Medulla oblongata (tissue), 1 donor: Measurements from ENCODE around the gene NCK2.
A peak's percentile ranks its signal among the peaks of the same experiment; 100 is the strongest.

Experiments
- DNase-seq: peaks from one replicate; pipeline ENCODE4 v3.0.0-alpha.2; 2015; ENCODE audit errors: extremely low spot score

The NCK2 gene

DNA sequence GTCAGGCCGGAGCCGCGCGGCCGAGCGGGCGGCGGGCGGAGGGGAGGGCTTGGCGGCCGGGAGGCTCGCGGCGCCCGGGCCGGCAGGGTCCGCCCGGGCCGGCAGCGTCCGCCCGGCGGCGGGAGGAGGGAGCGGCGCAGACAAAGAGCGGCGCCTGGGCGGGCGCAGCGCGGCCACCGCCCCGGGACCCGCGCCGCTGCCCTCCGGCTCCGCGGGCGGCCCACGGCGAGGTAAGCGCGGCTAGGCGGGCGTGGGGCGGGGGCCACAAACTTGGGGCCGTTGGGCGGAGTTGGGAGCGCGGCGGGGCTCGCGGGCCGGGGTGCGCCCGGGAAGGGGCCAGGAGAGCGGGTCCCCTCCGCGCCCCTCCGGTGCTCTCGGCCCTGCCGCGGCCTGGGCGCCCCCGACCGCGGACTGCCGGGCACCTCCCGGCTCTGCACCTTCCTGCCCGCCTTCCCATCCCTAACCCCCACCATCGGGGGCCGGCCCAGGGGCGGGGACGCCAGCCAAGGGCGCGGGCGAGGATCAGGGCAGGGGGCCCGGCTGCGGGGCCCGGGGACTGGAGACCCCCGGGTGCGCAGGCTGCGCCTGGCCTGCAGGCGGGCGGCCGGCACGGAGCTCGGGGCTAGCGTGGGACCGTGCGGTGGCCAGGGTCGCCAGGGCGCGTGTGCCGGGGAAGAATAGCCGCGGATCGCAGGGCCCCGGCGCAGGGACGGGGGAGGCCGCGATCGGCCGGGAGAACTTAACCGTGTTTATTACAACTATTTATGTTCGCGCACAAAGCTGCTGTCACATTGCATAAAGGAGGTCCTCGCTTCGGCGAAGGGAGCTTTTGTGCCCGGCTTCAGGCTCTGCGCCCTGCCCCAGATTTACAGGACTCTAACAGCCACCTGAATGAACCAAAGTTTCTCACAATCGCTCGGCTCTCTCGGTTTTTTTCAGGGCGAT lies at the start of gene NCK2:
TSS of gene NCK2 (plus strand) at position 4 of the 945 bp plus-strand sequence. CDS start 110,152 bp downstream, outside the sequence.
- DNase-seq: peak; percentile 23

DNA sequence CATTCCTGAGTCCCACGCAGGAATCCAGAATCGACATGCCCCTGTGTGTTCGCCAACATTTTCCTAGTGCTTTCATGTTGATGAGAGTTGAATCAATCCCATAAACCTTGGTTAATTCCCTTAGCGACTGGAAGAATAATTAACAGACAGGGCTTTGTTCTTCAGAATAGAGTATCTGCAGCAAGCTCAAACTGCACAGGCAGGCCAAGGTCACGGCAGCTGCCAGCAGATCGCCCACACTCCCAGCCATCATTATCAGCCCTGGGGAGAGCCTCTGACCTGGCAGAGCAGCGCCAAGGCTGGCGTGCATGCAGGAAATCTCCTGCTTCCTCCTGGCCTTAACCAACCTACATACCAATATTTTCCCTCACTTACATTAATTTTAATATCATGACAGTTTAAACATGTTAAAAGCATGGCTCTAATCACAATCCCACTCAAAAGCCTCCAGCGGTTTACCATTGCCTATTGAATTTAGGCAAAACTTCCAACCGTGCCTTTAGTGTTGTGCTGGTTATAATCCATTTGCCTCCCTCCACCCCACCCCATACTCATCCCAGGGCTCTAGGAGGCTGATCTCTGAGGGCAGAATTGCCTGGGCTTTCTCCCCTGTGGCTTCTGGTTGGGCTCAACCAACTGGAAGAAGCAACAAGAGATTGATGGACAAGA lies 46.8 kb upstream of the NCK2 start:
- peak; percentile 21 for DNase-seq

DNA sequence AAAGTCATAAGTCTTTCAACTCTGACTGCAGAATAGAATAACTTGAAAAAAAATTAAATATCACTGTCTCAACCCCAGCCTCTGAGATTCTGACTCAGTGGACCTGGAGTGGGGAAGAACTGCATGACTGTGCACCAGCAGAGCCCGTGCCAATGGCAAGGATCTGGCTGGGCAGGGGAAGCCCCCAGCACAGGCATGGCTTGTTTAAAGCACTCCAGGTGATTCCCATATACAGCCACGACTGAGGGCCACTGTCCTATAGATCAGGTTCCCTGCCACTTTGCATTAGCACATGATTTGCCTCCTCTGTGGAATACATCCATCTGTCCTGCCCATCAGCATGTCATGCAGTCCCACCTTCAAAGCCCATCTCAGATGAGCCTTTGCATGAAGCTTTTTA lies 45.9 kb upstream of the NCK2 start:
- no peak for DNase-seq

DNA sequence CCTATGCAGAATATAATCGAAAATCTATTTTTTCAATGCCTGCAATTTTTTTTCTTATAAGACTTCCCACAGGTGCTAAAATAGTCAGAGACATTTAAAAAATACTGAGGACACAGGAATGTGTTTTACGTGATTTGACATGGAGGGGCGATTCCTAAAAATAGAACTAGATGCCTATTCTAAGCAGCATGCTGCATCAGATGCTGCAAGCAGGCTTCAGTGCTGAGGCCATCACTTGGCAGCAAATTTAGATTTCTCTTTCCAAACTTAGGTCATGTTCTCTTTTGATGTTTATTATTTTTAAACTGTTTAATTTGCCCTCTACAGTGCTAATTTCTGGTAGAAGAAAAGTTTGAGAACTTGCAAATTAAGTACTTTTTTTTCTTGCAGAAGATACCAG lies 43.7 kb upstream of the NCK2 start:
- no peak for DNase-seq

DNA sequence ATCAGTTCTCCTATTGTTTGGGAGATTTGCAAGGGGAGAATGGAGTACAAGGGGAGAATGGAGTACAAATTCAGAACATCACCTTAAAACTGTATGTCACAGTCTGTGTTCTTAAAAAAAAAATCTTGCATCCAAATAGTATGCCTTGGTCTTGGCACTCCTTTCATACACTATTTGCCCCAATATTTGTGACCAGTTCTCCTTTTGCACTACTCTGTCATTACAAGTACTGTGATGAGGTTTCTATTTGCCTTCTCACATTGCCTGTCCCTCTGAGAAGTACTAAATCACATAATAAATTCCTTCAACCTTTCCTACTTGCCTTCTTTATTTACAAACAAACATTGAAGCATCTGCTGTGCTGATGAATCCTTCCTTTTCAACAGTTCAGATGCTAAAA lies 36.0 kb upstream of the NCK2 start:
- DNase-seq: no peak

DNA sequence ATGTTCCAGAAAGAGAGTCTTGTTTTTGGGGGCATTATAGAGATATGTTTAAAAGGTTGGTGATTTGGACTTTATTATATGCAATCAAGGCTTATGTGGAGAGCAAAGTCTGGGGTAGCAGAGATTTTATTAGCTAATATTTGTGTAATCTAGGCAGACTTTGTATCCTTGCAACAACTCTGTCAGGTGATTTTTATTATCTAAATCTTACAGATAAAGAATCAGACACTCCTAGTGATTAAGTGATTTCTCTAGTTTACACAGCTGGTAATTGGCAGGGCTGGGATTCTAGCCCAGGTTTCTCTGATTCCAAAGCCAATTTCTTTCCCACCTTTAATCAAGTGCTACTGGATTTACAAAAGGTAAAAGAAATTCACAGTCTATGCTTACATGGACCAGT lies 33.3 kb upstream of the NCK2 start:
- DNase-seq: no peak

DNA sequence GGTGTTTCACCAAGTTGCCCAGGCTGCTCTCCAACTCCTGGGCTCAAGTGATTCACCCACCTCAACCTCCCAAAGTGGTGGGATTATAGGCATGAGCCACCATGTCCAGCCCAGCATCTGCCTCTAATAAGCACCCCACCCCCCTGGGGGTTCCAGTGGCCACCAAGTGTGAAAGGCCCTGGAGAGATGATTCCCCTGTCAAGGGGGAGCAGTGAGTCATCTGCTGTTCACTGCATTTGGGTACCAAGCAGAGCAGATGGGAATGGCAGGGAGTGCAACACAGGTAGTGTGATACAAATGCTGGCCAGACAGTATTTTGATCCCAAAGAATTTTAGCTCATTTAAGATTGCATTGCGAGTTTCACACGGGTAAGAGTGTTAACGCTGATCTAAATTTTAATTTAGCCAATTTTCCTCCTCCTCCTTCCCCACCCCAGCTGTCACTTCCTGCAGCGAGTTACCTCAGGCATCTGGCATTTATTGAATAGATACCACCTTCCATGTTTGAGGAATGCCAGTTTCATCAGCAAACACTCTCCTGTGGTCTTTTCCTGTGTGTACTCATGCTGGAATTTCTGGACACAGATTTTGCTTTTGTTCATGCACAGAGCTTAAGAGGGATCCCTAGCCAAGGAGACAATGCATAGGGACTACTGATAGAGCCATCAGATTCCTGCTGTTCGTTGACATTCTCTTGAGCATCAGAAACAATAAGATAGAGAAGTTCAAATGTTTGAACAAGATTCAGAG lies 32.4 kb upstream of the NCK2 start:
- DNase-seq: no peak

DNA sequence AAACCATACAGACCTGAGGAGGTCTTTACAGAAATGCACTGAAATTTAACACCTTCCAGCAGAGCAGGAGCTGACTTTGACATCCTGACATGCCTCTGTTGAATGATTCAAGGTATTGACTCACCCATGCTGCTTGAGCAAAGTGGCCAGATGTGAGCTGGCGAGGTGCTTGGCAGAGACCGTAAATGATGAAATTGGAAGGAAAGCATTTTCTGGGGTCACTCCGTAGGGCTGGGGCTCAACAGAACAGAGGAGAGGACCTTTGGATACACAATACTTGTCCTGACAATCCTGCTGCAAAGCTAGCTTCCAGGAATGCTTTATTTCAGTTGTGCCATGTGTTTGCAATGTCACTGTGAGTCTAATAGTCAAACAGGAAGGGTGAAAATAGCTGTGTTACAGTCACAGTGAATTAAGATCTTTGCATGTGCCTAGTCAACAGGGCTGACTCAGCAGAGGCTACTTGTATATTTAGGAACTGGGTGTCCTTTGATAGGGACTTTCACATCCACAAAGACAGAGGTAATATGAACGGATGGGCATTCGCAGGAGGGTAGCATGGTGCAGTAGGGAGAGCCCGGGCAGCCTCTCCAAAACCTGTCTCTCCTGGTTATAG lies 31.6 kb upstream of the NCK2 start:
- DNase-seq: peak; percentile 64

DNA sequence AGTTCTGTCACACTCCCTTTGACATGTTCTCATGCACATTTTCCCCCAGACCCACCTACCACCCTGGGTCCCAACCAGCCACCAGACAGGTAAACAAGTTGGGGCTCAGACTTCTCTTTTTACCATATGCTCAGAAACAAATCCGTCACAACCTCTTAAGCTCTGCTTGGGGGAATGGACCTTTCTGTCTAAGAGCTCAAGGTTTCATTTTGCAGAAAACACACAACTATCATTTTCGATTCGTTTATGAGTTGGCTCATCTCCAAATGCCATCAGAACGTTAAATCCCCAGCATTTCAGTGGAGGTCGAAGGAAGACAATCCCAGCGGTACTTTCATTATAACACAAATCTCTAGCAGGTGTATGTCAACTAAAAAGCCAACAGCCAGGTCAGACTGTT lies 30.6 kb upstream of the NCK2 start:
- DNase-seq: no peak

DNA sequence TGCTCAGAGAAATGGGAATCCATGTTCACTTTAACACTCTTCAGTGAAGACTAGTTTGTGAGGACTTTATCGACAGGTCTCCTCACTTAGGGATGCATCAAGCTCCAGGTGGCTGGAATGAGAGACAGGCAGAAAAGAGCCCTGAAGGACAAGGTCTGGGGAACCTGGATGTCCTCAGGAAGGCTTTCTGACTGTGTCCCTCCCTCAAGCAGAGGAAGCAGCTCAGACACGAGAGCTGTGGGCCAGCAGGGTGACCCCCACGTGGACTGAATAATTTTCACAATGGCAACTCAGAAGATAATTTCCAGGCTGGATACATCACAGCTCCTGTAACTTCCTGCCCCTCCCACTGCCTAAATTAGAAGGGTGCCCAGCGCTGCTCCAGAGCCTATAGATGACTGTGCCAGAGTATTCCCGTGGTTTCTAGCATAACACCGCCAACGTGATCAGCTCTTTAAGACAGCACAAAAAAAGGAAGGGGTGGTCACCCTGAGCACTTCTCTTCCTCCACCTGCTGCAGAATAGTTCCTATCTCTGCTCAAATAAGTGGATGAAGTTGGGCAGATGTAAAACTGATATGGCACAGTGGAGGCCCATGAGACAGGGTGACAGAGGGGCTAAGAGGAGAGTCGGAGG lies 25.7 kb upstream of the NCK2 start:
- peak; percentile 57 for DNase-seq

DNA sequence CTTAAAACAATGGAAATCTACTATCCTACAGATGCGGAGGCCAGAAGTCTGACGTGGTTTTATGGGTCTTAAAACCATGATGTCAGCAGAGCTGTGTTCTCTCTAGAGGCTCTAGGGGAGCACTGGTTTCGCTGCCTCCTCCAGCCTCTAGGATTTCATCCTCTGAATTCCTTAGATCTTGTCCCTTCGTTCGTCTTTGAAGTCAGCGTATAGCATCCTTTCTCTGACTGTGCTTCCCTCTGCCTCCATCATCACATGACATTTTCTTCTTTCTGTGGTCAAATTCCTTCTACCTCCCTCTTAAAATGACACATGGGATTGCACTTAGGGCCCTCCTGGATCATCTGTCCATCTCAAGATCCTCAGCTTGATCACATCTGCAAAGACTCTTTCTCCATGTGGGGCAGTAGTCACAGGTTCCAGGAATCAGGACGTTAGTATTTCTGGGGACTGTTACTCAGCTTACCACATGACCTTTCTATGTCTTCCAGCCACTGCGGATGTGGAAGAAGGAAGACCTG lies 22.7 kb upstream of the NCK2 start:
- no peak for DNase-seq

DNA sequence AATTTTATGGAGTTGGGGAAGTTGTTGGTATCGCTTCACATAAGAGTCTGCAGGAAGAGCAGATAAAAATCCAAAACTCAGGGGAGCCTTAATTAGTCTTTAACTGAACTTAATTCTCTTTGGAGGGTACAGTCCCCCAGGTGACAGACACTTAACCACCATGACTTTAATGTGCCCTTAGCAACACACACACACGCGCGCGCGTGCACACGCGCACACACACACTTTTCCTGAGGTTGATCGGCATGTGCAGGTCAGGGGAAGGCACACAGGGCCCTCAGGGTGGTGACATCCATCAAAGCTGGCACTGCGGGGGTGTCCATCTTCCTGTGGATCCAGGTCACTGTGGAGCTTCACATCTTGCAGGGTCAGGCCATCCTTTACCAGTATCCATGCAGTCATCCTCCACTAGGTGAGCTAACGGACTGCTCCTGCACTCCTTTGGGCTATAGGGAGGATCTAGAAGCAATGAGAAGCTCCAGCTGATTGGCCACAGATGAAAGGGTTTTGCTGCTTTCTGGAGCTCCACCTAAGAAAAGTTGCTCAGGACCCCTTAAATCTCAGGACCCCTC lies 21.9 kb upstream of the NCK2 start:
- DNase-seq: no peak

DNA sequence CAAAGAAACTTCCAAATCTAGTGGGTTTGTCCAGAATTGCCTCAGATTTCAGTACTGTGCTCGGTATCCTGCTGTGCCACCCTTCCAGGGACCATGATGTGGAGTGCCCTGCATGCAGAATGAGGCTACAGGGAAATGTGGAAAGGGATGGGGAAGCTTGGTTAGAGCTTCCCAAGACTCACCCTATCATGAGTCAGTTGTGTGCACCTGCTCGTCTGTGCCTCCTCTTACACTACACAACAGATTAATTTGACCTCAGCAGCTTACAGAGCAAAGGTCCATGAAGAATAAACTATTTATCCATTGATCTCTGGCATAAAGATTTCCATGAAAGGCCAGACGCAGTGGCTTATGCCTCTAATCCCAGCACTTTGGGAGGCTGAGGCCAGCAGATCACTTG lies 21.3 kb upstream of the NCK2 start:
- no peak for DNase-seq

DNA sequence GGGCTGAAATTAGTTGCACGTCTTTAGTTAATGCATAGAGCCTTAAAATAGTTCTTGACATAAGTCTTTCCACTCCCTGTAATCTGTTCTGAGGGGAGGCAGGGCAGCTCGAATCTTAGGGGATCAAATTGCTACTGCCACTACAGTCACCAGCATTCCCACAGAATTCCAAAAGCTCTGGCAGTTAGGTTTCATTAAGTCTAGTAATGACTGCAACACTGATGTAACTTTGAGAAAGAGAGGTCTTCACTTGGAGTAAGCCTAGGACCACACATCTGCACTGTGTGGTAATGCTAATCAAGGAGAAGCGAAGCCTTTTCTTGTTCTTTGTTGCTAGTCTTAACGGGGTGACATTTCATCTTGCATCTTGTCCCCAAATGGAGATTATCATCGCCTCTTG lies 19.3 kb upstream of the NCK2 start:
- DNase-seq: no peak

DNA sequence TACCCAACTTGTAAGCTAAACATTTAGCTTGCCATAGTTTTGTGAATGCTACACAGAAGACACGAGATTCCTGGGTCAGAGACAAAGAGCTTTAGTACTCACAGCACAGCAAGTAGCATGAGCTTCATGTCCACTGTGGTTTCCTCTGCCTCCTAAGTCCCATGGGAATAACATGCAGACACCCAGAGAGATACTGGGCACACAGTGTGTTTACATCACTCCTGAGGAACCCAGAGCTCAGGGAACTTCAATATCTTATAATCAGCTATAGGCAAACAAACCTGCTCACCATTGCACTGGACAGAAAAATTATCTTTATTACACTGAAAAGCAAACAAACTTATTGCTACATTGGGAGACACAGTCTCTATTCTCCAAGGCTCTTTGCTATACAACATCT lies 14.5 kb upstream of the NCK2 start:
- no peak for DNase-seq

DNA sequence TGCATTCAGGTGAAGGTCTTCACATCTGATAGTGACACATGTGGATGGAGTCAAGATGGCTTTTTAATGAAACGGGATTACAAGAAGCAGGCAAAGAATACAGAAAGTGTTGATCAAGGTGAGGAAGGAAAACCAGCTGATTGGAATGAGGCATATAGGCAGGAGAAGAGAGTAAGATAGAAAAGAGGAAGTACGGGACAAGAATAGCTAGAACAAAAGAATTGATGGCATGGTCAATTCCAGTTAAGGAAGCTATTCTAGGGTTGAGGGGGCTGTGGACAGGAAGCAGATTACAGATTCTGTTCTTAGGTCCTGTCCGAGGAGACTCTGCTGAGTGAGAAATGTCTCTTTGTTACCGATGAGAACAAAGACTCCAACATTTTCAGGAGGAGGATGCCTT lies 13.2 kb upstream of the NCK2 start:
- DNase-seq: peak; percentile 57

DNA sequence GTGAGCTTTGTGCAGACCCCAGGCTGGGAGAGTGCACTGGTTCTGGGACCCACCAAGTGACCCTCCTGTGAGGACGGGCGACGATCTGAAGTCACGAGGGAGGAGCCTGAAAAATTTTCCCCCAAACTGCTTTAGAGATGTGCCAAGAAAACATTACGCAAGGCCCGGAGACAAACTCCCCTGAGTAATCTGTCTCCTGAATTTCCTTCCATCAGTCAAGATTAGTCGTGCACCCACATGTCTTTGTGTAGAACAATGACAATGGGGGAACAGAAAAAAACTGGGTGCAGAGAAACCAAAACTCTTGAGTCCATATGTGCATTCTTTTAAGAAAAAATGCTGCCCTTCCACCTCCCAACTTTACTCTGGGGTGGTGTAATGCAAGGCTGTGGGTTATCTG lies 12.6 kb upstream of the NCK2 start:
- DNase-seq: no peak

DNA sequence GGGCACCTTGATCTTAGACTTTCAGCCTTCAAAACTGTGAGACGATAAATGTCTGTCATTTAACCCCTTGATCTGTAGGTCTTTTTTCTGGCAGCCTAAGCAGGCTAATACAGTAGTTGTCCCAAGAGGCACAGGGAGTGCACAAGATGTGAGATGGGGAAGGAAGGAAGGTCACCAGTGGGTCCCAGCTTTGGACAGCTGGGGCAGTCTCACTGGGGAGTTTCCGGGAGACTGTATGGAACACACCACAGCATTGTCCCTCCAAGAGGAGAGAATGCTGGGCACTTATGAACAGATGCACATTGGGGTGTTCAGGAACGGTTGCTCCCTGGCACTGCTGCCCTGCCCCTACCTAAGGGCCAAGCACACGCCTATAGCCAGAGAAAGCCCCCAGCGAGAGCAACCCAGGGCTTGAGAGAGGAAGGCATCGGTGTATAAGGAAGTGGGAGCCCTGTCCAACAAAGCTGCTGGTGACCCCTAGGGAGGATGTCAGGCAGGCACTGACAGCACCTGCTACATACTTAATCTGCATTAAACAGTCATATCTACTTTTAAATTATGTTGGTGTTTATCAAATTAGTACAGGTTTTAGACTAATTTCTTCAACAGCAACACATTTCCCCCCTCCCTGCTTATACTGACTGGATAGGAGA lies 11.6 kb upstream of the NCK2 start:
- DNase-seq: no peak

DNA sequence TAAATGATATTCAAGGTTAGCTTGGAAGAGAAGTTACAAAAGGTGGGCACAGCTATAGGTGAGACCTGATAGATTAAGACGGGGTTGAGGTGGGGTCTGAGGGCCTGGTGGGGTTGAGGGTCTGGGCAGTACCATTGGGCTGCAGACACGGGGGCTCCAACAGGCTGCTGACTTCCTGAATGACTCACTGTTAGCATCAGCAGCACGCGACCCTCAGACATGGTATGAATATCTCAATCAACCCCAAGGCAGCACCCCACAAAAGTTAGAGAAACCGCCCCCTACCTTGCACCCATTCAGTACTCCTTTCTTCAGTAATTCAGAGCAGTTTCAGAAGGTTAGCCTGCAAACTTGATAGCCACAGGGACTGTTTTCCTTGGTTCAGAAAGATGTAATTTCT lies 10.8 kb upstream of the NCK2 start:
- DNase-seq: no peak

DNA sequence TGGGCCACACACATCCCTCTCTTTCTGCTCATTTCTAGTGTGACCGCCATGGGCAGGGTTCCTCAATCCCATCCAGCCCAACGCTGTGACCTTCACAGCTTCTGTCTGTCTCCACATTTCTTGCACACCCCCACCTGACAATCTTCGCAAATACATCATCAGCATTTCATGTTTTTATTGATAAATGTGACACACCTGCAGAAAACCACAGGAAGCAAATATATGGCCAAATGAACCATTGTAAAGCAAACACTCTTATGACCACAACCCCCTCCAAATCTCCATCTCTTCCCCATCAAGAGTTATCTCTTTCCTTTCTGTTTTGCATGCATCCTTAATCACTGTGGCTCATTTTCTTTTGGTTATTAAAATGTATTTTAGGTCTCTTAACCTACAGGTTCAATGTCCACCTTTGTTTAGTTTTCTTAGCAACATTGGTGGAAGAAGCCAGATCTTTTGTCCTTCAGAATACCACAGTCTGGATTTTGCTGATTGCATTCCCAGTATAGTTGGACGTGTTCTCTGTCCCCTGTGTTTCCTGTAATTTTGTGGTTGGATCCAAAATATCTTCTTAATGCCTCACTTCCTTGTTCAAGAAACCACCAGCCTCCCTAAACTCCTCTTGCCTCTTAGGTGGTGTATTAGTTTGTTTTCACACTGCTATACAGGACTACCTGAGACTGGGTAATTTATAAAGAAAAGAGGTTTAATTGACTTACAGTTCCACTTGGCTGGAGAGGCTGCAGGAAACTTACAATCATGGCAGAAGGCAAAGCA lies 9.8 kb upstream of the NCK2 start:
- no peak for DNase-seq
